OCI-LY3 (cell line): ENCODE measurements around the gene BAIAP2.

Experiments
- EZH2phosphoT487 ChIP-seq: fragments of 200-600 bp; shearing (Covaris generic); IDR thresholded peaks from 2 replicates; pipeline ENCODE4 v1.6.1; 2018; ENCODE audit warnings: antibody characterized with exemption, mixed run types, low read depth
- TF ChIP-seq, protein P1 (sequence below): fragments of 200-600, 300-600 bp; sonication (generic); IDR thresholded peaks from 2 replicates; pipeline ENCODE4 v1.5.1; 2014; ENCODE audit warnings: antibody characterized with exemption, low read length, low read depth

DNA sequence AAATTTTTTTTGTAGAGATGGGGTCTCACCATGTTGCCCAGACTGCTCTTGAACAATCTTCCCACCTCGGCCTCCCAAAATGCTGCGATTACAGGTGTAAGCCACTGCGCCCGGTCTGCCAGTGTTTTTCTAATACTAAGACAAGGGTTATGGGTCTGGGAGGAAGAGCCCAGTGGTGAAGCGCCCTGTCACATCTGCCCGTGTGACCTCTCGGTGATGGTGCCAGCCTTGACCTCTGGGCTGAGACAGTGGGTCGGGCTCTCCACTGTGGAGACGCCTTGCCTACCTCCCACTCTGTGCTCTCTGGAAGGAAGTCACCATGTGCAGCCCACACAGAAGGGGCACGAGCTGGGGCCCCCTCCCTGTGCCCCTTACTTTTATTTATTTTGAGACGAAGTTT lies 5.1 kb upstream of the BAIAP2 start:
- TF ChIP-seq, protein P1, sequence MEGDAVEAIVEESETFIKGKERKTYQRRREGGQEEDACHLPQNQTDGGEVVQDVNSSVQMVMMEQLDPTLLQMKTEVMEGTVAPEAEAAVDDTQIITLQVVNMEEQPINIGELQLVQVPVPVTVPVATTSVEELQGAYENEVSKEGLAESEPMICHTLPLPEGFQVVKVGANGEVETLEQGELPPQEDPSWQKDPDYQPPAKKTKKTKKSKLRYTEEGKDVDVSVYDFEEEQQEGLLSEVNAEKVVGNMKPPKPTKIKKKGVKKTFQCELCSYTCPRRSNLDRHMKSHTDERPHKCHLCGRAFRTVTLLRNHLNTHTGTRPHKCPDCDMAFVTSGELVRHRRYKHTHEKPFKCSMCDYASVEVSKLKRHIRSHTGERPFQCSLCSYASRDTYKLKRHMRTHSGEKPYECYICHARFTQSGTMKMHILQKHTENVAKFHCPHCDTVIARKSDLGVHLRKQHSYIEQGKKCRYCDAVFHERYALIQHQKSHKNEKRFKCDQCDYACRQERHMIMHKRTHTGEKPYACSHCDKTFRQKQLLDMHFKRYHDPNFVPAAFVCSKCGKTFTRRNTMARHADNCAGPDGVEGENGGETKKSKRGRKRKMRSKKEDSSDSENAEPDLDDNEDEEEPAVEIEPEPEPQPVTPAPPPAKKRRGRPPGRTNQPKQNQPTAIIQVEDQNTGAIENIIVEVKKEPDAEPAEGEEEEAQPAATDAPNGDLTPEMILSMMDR: no peak
- no peak for TF ChIP-seq EZH2phosphoT487
